ENCODE measurements around the gene TRIB2. TPM values are rescaled to one million over a fixed set of nuclear protein-coding genes. Genes with fewer than 3 reads are reported as not detected.

TRIB2 gene
- total RNA-seq, 4 donors from 2014 or later: 23.8 to 83.6 (median 40.1) TPM

DNA sequence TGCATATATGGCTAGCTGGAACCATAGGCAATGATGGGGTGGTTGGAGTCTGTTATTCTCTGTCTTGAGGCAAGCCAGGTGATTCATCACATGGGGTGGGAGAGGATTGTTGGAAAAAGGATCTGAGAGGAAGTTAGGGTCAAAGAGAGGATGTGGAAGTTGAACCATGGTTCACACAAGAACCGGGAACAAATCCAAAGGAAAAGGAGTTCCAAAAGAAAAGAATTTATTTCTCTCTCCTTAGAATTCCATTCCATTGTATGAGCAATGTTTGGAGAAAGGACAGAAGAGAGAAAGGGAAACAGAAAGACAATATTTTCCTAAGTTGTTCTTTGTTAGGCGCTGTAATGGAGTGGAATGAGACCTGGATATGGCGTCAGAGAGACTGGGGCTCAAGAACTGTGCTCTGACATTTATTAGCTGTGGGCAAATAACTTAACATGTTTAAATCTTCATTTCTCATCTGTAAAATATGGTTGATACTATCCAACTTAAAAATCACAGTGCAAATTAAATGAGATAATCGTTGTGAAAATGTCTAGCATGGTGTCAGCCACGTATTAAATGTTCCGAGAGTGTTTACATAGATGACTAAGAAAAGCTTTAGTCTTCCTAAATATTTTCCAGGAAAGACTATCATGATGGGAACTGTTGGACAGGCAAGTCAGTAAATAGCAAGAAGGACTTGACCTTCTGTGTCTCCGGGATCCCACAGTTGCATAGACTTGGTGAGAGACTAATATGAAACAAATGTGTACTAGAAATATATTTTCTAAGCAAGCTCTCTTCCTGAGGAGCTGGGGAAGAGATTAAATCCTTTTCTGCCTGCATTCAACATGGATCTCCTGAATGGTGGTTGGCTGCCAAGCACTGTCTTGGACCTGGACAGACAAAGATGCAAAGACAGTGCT, 71.4 kb downstream of the TRIB2 start:
- no peaks in the 10 kb centered on the region for H3K4me1 ChIP-seq
- peak overlapping the region; percentile 44 to 54 for H3K27ac ChIP-seq
- no peaks in the 10 kb centered on the region for H3K36me3 ChIP-seq
- peak in 1 of 2 donors; percentile 27 for DNase-seq
- no peaks in the 10 kb centered on the region for H3K9me3 ChIP-seq
- intact Hi-C loops (cut with DNase I; ENCODE audit: low total_unique reads): no loop called here
- no peak for TF ChIP-seq POLR2A (IDR thresholded peaks at IDR 0.05)
- TF ChIP-seq, protein P1, sequence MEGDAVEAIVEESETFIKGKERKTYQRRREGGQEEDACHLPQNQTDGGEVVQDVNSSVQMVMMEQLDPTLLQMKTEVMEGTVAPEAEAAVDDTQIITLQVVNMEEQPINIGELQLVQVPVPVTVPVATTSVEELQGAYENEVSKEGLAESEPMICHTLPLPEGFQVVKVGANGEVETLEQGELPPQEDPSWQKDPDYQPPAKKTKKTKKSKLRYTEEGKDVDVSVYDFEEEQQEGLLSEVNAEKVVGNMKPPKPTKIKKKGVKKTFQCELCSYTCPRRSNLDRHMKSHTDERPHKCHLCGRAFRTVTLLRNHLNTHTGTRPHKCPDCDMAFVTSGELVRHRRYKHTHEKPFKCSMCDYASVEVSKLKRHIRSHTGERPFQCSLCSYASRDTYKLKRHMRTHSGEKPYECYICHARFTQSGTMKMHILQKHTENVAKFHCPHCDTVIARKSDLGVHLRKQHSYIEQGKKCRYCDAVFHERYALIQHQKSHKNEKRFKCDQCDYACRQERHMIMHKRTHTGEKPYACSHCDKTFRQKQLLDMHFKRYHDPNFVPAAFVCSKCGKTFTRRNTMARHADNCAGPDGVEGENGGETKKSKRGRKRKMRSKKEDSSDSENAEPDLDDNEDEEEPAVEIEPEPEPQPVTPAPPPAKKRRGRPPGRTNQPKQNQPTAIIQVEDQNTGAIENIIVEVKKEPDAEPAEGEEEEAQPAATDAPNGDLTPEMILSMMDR (IDR thresholded peaks at IDR 0.05): no peak
- H3K27me3 ChIP-seq: no peaks in the 10 kb centered on the region
- no peak overlapping the region for H3K4me3 ChIP-seq

DNA sequence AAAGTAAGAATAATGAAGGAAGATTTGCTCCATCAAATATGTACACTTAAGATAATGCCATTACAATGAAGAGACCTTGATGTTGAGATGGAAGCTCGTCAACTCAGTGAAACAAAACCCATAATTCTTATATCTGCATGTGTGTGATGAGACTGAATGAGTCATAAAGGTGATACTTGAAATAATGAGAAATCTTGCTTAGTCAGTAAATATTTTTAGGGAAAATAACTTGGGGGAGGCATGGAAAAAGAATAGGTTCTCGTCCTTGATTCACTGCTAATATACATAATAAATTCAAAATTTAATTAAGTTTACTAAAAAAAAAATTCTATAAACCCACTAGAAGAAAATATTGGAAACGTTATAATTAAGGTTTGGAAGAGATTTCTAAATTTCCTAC, 75.2 kb downstream of the TRIB2 start:
- Histone ChIP-seq H3K36me3 (no peaks in the 10 kb centered on the region), H3K27me3 (no peaks in the 10 kb centered on the region), H3K4me1 (no peaks in the 10 kb centered on the region), H3K4me3 (no peak overlapping the region), H3K27ac (no peak overlapping the region), H3K9me3 (no peaks in the 10 kb centered on the region)
- no peak for DNase-seq
- no peak for TF ChIP-seq POLR2A (IDR thresholded peaks at IDR 0.05)
- TF ChIP-seq, protein P1 (IDR thresholded peaks at IDR 0.05): no peak
- intact Hi-C loops (cut with DNase I; ENCODE audit: low total_unique reads): no loop called here

Small RNA genes within 50 kb of the gene (microRNA-seq; reads per million reads assigned to microRNA genes)
- gene MIR3125 (ENCODE audit: borderline microRNAs expressed, borderline replicate concordance): not detected

Small RNA genes within 50 kb of the gene (small RNA-seq; reads per million reads assigned to genes)
- not detected for gene MIR3125

Data from uterus (tissue), 4 donors.